NOMO-1 treated with DMSO at 0.1 percent for 48 hours (cell line): ENCODE data around the gene SIAH3.
"Not testable (repeated sequence)": the region's sequence is repeated elsewhere in the genome, so short reads cannot be mapped to it uniquely, and the experiment has no call there.

Source experiments
- DNase-seq: peaks from one replicate; lab custom pipeline; 2025; ENCODE audit not compliant: unreplicated experiment; lab: John Stamatoyannopoulos, UW

The SIAH3 gene

DNA sequence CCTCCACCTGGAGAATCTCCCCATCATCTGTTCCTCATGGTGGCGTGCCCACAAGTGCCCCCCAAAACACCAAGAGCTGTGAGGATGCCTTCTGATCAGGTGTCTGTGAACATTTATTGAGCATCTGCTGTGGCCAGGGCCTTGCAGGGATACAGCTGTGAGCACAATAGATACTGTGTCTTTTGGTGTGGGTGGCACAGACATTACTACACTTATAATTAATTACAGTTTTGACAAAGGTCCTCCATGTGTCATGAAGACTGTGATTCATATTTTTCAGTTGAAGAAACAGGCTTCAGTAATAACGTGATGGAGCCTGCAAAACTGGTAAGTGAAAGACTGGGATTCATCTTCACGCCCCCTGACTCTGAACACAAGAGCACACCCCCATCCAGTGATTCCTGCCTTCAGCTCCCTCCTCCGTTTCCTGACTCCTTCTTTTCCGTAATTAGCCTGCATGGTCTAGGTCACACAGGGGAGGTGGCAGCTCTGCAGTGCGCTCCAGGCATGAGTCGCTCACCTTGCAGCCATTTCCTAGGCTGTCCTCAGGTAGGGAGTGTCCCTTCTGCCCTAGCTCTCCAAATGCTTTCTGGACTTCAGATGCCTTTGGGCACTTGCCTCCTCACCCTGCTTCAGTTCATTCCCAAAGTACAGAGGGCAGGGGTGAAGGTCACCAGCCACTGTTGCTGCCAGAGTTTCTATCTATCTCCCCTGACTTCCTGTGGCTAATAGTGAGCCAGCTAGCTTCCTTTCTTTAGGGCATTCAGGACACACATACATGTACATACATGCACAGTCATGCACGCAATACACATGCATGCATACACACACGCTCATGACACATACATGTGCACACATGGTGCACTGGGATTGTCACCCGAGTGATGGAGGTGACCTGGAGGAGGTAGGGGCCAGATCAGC lies 66.5 kb downstream of the SIAH3 start:
- DNase-seq = no peak

DNA sequence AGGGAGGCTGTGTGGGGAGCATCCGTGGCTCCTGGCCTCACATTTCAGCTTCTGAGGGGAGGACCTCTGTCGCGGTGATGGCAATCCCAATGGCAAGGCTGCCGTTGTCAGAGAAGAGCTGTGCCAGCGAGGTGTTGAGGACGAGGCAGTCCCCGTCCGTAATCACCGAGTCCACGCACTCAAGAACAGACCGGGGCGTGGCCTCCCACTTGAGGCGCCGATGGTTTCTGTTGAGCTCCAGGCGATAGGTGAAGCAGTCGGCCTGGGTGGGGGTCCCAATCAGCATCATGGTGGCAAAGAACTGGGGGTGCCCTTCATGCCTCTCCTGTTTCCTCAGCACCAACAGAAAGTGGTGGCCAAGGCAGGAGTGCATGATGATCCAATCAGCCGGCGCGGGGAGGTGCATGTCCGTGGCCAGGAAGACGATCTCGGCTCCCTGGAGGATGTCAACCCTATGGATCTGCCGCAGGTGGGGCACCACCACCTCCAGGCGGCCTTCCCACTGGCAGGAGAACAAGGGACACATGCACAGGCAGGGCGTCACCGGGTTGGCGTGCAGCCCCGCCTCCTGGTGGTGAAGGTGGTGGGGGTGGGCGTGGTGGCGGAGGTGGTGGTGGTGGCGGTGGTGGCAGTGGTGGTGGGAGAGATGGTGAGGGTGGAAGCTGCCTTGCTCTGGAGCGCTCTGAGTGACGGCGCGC lies 68.1 kb downstream of the SIAH3 start:
- DNase-seq = no peak

DNA sequence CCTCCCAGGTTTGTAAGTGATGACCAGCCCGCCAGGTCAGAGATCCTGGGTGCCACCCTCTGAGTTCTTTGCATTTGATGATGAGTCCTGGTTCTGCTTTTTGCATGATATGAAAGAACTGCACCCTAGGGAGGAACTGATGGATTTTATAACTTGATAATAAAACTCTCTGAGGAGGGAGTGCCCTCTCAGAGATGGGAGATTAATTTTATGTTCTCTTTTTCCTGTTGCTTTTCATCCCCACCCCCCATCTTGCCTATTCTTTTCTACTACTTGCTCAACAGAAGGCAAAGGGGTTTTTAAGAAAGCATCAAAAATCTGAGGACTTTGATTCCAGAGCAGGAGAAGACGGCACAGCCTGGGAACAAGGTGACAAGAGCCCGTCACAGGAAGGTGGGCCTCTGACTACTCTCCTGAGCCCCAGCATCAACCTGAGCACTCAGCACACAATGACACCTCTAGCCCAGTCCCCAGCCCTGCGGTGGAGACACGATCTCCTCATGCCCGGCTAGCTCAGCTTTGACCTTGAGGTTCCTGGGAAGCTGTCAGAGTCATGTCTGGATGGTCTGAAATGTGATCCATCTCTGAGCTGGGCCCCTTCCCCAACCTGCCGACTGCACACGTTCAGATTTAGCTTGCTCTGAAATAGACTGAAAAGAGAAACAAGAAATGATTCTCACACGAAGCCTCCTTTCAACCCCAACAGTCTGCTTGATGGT lies 69.1 kb downstream of the SIAH3 start:
- no peak for DNase-seq

DNA sequence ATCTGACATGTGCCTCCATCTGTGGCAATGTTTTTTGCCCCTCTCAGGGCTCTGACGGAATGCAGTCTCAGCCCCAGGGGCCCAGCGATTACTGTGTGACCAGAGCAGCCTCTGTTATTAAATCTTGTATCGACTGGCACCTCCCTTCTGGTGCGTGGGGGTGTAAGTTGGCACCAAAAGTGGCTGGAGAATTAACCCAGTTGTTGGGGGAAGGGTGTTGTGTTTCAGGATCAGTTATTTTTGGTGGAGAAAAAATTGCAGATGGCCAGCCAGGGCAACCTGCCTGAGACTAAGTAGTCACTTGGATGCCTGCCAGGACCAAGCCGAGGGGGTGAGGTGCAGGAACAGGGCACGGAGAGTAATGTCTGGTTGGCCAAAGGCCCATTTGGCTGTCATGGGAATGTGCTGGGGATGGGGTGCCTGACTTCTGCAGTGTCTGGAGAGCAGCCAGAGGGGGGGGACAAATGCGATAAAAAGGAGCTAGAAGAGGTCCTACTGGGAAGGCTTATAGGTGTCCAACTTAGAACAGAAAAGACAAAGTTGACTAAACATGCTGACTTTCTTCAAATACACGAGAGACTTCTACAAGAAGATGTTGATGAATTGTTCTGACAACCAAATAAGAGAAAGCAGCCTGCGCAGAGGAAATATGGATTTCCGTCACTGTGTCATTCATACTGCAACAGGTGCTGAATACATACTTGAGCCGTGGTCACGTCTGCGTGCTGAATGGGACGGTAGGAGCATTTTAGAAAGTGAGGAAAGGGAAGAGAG lies 69.8 kb downstream of the SIAH3 start:
- no peak for DNase-seq

DNA sequence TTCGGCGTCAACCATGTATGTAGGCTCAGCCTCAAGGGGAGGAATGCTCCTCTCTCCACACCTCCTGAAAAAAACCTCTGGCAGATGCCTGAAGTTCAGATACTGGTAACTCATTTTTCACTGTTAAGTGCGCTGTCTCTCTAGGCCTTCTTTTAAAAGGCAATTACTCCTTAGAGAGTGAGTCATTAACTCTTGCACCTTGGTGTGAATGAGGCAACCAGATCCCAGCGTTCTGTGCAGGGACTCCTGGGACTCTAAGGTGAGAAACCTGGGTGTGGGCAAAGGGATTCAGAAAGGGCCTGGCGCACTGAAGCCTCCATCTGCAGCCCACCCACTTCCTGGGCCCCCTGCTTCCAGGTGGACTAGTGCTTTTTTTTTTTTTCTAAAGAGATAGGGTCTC lies 71.7 kb downstream of the SIAH3 start:
- DNase-seq = no peak

DNA sequence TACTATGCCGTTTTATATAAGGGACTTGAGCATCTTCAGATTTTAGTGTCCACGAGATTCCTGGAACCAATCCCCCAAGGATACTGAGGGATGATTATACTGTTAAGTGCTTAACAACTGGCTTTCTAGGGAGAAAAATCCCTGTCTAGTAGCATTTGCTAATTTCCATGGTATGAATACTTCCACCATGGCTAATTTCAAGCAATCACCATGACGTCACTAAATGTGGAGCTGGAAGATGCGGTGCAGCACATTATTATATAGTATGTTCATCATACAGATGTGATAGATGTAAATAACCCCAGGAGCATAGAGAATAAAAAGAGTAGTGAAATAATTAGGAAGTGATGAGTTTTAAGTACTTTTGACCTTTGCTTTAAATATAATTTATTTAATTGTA lies 72.7 kb downstream of the SIAH3 start:
- DNase-seq = no peak

DNA sequence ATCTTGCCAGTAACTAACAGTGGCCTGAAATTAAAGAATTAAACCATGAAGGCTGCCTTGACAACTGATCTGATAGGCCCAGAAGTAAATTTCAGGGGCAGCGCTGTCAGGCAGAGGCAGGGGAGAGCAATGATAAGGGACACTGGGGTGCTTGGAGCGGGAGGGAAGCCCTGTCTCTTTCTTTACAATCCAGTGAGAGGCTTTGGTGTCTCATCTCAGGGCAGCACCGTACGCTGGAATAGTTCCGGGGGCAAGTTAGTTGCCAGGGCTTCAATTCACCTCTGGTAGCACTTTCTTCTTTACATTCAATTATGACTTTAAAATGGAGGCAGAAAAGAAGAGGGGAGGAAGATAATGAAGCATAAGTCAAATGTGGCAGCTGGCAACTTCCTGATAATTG lies 74.8 kb downstream of the SIAH3 start:
- DNase-seq = no peak

DNA sequence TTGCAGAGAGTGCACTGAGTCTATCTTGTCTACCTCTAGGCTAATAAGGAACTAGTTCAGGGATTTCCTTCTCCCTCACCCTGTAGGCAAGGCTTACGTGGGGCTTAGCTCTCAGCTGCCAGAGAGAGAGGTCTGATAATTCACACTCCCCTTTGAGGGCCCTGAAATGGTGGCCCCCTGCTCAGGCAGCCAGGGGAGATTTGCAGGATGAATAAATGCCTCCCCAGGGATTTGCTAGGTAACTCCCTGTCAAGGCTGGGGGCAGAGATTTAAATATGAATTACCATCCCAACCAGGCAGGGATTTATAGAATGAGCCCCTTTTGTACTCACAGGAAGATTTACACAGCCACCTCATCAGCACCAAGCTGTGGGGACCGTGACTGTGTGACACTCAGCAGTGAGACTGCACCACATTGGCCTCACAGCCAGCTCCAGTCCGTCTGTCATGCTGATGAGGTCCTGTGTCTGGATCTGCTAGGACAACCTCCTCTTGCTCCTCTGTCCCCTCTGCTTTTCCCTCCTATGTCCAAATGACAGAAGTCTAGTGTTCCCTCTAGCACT lies 76.1 kb downstream of the SIAH3 start:
- DNase-seq = no peak

DNA sequence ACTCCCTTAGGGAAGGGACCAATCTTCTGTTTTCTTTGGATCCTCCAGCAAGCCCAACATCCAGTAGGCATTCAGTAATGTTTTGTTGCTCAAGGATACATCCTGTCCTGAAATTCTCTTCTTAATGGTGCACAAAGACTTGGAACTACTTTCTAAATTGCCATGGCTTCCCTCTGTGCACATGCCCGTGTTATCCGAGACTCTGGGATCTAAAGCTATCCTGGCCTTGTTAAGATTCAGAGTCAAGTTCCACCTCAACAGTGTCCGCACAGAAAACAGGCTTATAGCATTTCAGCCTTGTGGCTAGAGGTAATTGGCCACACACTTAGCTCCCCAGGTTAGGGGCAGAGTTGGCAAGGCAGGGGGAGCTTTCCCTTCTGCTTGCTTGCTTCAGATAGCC lies 77.6 kb downstream of the SIAH3 start:
- no peak for DNase-seq

DNA sequence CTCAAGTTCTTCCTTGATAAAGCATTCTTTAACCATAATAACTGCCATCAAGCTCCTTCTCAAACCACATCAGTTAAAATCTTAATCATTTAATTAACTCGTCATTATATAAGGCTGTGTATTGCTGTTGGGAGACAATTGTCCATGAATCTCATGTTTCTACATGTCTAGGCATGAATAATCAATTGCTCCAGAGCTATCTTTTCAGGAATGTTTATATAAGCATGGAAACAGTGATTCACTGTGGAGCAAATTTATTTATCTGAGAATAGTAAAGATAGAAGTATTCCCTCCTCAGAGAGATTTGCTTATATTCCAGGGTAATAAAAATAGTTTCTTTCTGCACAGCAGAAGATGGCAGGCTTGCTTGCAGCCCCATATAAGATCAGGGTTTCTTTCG lies 78.3 kb downstream of the SIAH3 start:
- DNase-seq = no peak

DNA sequence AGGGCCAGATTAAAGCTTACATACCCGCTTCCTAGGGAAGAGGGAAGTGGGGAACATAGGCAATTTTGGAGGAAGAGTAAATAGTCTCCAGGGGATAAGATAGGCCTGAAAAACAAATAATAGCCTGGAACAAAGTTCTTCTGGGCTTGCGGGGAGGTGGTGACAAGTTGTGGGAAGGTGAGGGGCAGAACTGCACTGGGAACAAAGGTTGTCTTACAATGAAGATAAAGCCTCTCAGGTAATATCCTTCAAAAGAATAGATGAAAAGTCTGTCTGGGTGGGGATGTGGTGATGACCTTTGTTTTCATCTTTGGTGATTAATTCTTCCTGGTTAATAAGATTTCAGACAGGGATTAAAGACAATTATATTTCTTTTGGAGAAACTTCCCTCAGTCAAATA lies 80.7 kb downstream of the SIAH3 start:
- no peak for DNase-seq

DNA sequence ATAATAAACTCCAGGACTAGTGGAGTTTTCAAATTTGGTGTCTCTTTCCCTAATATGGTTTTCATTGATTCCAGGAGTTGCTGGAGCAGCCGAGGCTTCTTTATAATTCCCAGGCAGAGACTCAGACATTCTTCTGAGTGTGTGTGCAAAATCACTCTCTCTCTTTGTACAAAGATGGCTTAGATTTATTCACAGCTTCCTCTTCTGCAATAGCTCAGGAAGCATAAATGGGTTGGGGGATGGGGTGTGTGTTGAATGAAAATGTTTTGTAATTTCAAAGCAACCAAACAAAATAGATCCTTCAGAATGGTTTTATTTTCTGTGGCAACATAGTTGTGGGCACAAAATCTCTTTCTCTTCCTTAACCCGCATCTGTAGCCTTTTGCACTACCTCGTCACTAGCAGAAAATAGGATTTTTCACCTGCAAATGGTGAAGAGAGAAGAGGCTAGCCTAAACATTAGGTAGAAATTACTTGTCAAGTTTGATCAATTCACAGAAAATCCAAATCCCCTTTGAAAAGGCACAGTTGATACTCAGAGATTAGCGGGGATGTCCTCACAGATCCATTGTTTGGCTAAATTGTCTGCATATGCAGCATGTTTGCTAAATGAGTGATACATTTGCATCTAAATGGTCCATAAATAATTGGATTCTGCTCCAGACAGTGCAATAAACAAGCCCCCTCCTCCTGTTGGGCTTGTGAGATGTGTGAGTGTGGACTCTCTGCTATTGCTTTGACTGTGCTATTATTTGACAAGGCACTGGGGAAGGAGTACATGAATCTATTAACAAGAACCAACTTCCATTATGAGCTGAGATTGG lies 82.7 kb downstream of the SIAH3 start:
- DNase-seq = peak; percentile 83

DNA sequence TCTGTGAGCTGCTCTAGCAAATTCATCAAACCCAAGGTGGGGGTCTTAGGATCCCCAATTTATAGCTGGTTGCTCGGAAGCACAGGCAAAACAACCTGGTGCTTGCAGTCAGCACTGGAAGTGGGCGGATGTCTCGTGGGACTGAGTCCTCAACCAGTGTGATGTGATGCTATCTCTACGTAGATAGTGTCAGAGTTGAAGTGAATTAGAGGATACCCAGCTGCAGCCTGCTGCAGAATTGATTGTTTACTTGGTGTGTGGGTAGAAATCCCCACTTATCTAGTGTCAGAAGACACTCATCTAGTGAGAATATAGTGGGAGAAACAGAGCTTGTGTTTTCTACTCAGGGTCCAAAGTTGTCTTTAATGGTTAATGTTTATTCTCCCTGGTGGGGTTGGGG lies 86.1 kb downstream of the SIAH3 start:
- no peak for DNase-seq

DNA sequence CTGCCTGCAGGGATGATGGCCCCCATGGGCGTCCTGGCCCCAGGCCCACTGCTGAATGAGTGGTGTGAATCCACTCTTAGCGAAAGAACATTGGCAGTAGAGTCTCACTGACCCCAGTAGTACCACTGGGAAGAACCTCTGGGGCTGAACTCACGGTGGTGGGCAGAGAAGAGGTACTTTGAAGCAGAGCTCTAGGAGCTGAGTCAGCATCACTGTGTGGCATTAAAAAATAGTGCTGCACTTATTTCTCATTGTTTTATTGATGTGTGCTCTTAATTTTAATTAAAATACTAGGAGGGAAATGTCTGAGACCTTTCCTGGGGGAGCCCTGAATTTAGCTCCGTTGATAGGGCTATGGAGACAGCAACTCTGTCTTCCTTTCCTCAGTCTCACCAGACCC lies 88.1 kb downstream of the SIAH3 start:
- DNase-seq = no peak

DNA sequence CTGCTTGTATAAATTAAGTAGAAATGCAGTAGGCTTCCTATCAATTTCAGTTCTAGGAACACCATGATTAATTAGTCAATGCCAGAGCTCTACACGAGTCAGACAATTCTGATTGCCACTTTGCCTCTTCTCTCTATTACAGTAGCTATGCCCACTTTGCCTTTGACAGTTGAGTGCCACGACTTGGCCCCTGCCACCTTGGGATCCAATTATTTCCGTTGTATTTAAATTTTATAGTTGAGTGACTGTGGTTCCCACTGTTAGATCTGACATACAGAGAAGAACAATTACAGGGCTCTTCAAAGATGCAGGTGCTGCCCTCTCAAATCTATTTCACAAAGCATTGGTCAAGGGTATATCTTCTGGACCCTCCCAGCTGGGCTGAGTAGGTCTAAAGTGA lies 94.0 kb downstream of the SIAH3 start:
- not testable (repeated sequence) for DNase-seq

DNA sequence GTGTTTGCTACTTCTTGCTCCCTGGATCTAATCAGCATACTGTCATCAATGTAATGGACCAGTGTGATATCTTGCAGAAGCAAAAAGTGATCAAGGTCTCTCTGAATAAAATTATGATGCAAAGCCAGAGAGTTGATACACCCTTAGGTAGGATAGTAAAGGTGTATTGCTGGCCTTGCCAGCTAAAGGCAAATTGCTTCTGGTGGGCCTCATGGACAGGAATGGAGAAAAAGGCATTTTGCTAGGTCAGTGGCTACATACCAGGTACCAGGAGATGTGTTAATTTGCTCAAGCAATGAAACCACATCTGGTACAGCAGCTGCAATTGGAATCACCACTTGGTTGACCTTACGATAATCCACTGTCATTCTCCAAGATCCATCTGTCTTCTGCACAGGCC lies 95.1 kb downstream of the SIAH3 start:
- DNase-seq = not testable (repeated sequence)

DNA sequence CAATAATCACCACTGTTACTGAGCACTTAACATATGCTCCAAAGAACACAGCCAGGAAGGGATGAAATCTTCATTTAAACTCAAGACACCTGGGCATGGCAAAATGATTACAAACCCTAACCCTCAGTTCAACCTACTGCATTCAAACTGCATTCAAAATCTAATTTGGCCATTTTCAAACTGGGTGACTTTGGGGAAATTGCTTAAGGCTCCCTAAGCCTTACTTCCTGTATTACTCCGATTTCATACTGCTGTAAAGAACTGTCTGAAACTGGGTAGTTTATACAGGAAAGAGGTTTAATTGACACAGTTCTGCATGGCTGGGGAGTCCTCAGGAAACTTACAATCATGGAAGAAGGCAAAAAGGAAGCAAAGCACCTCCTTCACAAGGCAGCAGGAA lies 99.0 kb downstream of the SIAH3 start:
- peak; percentile 53 for DNase-seq

DNA sequence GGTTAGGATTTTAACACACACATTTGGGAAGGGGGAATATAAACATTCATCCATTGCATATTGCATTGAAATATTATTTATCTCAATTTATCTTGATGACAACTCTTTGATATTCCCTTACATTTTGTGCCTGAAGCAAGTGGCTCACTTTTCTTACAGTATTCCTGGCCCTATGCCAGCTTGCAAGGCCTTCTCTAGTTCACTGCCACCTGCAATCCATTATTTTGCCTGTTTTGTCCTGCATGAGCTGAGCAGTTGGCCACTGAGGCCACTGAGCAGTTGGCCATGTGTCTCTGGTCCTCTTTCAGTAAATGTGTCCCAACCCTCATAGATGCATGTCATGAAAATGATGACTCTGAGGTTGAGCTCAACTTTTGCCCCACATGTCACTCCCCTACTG lies 99.7 kb downstream of the SIAH3 start:
- no peak for DNase-seq

DNA sequence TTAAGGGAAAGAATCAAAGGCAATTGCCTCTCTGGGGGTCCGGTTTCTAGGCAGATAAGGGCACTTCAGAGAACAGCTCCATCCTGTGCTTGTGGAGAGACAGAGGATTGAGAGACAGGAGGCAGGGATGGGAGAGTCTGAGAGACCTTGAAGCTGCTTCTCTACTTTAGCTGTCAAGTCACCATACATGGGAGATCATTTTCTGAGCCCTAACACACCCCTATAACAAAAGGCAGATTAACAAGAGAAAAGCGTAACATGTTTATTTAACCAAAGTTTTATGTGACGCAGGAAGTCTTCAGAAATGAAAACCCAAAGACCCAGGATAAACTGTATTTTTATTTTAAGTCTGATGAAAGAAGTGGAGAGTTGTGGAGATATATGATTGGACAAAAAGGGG lies 101.0 kb downstream of the SIAH3 start:
- no peak for DNase-seq
